Epithelial cell of proximal tubule (primary cell): Measurements from ENCODE around the gene PRMT1. TPM values are rescaled to one million over a fixed set of nuclear protein-coding genes. Genes with fewer than 3 reads are reported as not detected.

Experiments
- DNase-seq: peaks from one replicate; pipeline ENCODE4 v3.0.0-alpha.2; 2011; ENCODE audit warnings: low read depth
- H3K4me3 ChIP-seq: 2 replicates; pipeline ENCODE4 v1.5.1; 2011; ENCODE audit warnings: low read depth, mild to moderate bottlenecking, low read length
- CTCF ChIP-seq: conservative IDR thresholded peaks from 2 replicates; pipeline ENCODE4 v1.5.1; 2012; ENCODE audit warnings: low read depth, mild to moderate bottlenecking, low read length
- total RNA-seq: library from RNA; depleted of rRNA; stranded (reverse); fragments of >200 nt; gene quantifications from 2 replicates; pipeline ENCODE4 v1.2.3, GENCODE V29; 2015

The PRMT1 gene
- total RNA-seq, 1 donor from 2014 or later = 186 TPM

- TF ChIP-seq CTCF = no peak
- H3K4me3 ChIP-seq = no peak overlapping the region
- no peak for DNase-seq
These were observed 40.7 kb upstream of the PRMT1 start for GRCh38 chr19:49636233-49636932.

- no peak for DNase-seq
- peak overlapping the region; percentile 86 for H3K4me3 ChIP-seq
- TF ChIP-seq CTCF = no peak
These were observed 39.0 kb upstream of the PRMT1 start for GRCh38 chr19:49637821-49638738.

- no peak for DNase-seq
- no peak for TF ChIP-seq CTCF
- H3K4me3 ChIP-seq = peak overlapping the region; percentile 86
These were observed 37.5 kb upstream of the PRMT1 start for GRCh38 chr19:49639401-49640112.

- peak within 1 kb of the TSS; percentile 86 for H3K4me3 ChIP-seq
- peak; percentile 98 for DNase-seq
- no peak for TF ChIP-seq CTCF
These were observed 36.8 kb upstream of the PRMT1 start, which contains the start of gene RRAS for GRCh38 chr19:49640113-49640898. RRAS (minus strand) TSS chr19:49640143; CDS start chr19:49640098, 45 bp downstream.

GRCh38 chr19:49641688-49642491 is 35.2 kb upstream of the PRMT1 start, which contains the start of gene SCAF1:
SCAF1 (plus strand) TSS chr19:49642209; CDS start chr19:49645027, 2,818 bp downstream.
- peak within 1 kb of the TSS; percentile 100 for H3K4me3 ChIP-seq
- TF ChIP-seq CTCF = no peak
- DNase-seq = peak; percentile 82
